EH (cell line): Measurements from ENCODE around the gene GPANK1.

ENCODE experiments used
- DNase-seq: peaks from one replicate; pipeline ENCODE4 v3.0.0-alpha.2; 2015; ENCODE audit warnings: low read depth

GPANK1 gene

DNA sequence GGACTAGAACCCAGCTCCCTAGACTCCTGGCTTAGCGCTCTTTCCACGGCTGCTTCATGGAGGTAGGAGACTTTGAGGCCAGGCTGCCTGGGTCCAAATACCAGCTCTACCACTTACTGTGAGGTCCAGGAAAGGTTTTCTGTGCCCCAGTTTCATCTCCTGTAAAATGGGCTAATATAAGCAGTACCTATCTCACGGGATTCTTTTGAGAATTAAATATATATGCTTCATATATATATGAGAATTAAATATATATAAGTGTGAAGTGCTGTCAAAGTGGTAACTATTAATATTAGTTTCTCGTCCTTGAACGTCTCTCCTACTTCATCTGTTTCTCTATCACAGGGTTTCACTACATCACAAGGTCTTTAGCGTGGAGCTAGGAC lies 26.3 kb upstream of the GPANK1 start:
- no peak for DNase-seq

DNA sequence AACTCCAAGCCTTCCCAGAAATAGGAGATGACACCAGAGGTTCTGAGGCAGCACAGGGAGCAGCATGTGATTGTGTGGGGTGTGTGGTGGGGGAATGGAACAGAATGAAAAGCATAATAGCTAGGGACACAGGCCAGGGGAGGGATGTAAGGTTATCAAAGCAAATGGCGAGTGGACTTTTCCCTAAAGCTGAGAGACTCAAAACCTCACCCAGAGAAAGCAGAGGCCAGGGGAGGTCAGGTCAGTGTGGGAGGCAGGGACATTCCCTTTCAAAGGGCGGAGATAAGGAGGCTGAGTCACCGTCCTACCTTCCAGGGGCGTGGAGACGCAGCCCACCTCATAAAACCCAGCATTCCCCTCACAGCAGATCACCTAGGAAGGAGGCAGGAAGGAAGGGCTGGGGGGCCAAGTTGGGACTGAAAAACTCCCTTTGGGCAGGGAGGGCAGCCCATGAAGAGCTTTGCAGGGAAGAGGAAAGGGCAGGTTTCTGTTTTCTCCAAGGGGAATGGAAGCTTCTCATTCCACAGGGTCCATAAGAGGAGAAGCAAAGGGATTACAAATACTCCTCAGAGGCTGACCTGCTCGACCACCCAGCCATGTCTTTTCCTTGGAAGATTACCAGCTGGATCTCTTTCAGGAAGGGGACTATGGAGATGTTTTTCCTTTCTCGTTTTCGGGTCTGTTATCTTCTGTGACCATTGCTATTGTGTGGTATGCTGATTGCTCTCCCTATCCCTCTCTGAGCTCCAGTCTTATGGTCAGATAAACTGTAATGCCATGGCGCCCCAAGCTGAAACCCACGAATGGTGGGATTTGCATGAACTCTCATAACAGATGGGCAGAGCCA lies 25.7 kb upstream of the GPANK1 start:
- no peak for DNase-seq

DNA sequence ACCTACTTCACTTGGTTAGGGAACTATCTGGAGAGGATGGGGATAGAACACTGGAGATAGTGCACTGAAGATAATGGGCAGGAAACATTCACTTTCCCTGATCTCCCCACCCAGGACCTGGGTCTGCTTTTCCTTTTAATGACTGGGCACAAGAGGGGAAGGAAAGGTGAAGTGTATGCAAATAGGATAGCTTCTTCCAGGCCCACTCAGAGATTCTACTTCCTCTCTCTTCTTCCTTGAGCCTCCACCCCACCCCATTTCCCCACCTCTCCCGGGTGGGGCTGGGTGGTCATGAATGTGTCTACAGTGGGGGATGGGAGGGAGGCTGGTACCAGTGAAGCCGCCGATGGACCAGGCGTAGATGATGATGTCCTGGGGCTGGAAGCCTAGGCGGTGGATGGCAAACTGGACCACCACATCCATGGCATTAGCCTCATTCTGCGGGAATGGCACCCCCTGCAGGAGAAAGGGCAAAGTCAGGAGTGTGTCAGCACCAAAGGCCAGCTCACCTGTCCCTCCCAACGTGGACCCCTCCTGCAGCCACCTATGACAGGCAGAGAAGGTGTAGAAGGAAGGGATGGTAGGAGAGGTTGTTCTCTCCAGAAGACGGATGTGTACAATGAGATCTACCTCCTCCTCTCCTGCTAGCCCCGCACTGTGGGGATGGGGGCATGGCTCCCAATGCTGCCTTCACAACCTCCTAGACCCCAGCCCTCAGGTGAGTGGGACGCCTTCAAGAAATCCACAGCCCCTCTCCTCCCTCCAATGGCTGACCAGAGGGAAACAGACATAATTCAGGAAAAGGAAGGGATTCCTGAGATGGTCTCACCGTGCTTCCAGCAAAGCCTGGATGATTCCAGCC lies 24.7 kb upstream of the GPANK1 start:
- no peak for DNase-seq

DNA sequence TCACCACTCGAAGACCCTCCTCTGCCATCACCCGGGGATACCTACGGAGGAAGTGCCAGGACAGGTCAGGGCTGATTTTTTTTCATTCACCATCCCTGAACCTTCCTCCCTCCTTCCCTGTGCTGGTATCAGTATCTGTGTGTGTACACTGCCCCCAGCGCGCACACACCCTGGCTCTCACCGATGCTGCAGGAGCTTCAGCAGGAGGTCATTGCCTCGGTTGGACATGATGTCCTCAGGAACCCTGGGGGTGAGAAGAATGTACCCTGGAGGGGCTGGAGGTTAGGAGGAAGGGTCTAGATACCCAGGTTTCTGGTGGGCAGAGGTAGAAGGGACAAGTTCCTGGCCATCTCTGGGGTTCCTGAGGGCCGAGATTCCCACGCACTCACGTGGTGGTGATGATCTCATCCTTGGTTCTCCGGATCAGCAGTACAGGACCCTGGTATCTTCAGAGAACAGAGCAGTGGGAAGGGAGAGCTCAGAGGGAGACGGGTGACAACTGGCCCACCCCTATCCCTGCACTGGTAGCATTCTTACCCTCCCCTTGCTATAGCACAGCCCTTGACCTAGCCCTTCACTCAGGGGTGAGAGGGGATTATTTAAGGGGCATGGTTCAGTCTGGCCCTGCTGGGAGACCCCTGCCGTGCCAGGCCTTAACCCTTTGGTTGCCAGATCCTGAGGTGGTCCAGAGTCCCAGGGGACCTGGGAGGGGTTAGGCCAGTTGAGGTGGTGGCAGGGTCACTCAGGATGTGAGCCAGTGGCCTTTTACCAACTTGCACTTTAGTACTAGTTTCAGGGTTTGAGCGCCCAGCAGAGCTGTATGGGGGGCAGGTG lies 23.3 kb upstream of the GPANK1 start:
- DNase-seq, result no peak

DNA sequence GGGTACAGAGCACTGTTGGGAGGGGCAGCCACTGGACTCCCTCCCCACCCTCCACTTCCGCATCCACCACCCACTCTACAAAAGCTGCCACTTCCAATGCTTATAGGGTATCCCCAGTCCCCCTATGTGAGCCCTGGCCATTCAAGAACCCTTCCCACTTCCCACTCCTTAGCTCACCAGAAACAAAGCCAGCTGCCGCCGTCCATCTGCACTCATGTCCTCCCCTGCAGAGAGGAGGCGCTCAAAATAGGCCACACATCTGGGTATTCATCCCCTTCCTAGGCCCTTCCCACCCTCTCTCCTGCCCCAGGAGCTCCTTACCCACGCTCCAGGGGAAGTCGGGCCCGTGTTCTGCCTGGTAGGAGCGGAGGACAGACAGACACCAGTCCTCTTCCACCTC lies 22.5 kb upstream of the GPANK1 start:
- no peak for DNase-seq

DNA sequence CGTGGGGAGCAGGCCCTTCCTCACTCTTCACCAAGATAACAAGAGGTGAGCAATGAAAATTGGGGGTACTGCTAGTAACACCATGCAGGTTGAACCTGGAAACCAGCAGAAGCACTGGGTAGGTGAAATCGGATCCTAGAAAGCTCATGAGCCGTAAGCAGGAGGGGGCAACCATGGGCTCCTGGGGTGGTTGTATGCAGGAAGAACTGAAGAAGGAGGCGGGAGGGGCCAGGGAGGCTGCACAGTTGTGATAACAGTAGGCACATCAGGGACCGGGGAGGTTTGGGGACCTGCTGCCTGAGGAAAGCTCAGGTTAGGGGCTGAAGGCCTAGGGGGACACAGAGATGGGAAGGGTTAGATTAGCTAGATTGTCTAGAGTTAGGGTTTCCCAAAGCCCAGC lies 21.7 kb upstream of the GPANK1 start:
- DNase-seq, result no peak

DNA sequence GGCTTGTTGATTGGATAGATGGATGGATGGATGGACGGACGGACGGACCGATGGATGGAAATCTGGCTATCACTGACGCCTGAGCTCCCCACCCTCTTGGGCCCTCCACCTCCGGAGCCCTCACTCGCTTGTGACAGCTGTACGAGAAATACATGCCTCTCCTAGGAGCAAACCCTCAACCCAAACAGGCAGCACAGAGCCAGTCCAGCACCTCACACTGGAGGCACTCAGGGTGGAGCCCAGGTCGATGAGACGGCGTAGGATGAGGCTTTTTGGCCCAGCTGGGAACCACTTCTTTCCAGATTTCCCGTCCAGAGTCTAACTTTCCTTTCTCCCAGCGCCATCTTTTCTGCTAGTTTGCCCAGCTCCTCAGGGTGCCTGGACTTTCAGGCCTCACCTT lies 18.8 kb upstream of the GPANK1 start:
- DNase-seq, result no peak

DNA sequence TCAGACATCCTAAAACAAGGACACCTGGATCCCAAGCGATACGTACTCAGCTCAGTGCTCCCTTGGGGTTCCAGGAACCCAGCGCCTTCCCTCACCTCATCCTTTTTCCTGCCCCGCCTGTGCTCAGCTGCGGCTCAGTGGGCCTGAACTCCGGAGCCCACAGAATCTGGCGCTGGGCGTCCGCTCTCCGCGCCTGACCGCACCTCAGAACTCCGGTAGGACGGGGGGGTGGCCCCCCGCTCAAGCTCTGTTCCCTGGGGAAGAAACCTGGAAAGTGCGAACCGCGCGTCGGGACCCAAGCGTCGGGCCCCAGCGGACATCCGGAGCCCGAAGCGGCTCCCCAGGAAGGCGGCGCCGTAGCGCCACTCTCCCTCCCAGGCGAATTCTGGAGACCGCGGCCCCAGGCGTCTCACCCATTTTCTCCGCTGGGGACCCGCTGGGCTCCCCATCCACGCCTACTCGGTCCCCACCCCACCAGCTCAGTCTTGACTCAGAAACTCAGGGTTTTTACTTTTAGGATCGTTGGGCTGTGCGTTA lies 16.4 kb upstream of the GPANK1 start:
- peak; percentile 60 for DNase-seq

DNA sequence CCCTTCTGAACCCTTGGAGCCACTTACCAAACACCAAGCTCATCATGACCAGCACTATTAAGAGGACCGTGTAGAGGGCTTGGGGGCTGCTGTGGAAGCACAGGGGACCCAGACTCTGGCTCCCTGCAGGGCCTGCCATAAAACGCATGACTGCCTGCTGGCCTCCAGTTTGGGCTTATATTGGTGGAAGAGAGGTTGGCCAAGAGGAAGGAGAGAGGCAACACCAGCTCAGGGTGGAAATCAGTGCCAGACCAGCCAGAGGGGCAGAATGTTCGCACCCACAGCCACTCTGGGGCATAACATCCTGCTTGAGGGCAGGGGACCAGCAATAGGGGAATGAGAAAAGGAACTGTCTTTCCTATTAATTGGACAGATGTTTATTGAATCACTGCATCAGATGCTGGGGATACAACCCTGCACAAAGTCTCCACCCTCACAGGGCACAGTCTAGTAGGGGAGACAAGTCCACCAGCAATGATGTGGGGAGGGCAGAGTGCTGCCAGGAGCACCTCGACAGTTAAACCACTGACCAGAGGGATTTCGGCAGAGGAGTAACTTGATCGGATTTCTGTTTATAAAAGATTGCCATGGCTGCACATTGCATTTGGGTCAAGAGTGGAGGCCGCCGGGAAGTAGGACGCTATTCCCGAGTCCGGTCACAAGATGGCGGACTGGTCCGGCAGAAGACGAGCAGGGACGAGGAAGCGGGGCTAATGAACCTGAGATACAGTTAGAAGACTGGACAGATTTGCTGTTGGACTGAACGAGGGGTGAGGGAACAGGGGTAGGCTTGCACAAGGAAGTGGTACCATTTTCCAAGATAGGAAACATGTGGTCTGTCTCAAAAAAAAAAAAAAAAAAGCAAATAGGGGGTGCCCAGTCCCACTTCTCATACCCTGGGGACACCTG lies 15.7 kb upstream of the GPANK1 start, which contains the start of gene LY6G5C:
TSS of gene LY6G5C (minus strand) at position 842 of the 909 bp plus-strand sequence. CDS start at position 148, 694 bp downstream.
- DNase-seq, result peak; percentile 90

DNA sequence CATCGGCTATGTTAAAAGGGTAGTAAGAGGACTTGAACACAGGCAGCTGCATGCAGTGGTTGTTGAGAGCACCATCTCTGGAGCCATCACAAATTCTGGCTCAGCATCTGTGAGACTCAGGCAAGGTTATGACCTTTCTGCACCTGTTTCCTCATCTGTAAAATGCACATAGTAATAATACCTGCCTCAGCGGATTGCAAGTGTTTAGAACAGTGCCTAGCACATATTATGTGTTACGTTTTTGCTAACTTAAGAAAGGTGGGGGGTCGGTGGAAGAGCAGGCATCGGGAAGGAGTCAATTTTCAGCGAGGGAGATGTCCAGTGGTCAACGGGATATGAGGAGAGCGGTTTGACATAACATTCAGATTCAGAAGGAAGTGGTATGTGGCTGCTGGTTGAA lies 13.2 kb upstream of the GPANK1 start:
- DNase-seq, result no peak

DNA sequence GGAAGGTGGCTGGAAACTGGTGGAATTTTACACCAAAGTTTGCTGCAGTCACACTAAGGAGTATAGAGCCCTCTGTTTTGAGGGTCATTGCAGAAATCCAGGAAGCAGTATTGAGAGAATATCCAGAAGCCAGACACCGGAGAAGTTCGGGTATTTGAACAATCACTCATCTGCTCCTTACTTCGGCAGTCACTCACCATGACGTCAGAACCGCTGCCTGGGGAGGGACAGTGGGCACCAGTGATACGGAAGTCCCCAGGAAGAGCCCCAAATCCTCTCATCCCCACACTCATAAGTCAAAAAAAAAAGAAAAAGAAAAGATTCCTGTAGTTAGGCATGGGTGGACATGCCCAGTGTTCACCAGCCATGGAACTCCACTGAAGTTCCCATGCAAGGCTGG lies 12.1 kb upstream of the GPANK1 start:
- DNase-seq, result no peak

DNA sequence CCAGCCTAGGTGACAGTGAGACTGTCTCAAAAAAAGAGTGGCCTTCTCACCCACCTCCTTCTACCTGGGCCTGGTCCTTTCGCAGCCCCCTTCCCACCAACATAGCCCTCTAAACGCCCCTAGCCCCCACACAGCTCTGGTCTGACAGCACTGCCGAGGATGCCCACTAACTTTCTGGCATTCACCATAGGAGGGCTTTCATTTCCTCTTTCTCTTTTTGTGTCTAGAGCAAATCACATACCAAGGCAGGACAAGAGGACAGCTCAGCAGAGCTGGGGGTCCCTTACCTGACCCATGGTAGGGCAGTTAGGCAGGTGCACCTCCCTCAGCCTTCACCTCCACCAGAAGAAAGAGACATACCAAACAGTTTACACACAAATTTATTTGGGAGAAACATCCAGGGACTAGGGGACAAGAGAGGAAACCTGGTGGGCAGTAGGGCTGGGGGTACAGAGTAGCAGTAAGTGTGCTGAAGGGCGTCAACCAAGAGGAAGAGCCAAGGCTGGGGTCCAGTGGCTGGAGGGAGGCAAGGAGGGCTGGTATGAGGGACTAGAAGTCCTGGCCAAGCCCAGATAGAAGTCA lies 11.6 kb upstream of the GPANK1 start:
- no peak for DNase-seq

DNA sequence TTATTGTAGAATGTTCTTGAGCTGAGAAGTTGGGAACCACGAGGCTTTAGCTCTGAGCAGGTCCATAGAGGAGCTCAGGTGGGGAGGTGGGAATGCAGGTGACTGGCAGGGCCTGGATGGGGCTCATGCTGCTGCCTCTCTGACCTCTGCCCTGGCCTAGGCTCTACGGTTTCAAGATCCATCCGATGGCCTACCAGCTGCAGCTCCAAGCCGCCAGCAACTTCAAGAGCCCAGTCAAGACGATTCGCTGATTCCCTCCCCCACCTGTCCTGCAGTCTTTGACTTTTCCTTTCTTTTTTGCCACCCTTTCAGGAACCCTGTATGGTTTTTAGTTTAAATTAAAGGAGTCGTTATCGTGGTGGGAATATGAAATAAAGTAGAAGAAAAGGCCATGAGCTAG lies 4.9 kb upstream of the GPANK1 start, which contains the start of gene LY6G5B:
TSS of gene LY6G5B (plus strand) at position 301 of the 400 bp plus-strand sequence. CDS start 975 bp downstream, outside the sequence.
- DNase-seq, result no peak

DNA sequence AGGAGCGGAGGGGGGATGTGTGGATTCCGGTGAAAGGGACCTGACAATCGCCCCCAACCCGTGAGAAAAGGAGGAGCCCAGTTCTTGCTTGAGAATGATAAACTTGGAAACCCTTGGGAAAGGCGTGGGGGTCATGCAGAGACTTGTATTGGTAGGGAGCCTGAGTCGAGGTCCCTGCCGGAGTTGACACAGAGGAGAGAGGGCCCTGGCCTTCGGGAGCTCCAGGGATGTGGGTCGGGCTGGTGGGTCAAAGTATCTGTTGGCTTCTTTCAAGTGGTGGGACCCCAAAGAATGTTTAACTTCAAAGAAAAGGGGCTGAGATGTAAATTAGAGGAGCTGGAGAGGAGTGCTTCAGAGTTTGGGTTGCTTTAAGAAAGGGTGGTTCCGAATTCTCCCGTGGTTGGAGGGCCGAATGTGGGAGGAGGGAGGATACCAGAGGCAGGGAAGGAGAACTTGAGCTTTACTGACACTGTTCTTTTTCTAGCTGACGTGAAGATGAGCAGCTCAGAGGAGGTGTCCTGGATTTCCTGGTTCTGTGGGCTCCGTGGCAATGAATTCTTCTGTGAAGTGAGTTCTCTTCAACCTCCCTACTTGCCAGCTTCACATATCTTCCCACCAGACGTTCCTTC lies 1.7 kb upstream of the GPANK1 start:
- DNase-seq, result peak; percentile 34

DNA sequence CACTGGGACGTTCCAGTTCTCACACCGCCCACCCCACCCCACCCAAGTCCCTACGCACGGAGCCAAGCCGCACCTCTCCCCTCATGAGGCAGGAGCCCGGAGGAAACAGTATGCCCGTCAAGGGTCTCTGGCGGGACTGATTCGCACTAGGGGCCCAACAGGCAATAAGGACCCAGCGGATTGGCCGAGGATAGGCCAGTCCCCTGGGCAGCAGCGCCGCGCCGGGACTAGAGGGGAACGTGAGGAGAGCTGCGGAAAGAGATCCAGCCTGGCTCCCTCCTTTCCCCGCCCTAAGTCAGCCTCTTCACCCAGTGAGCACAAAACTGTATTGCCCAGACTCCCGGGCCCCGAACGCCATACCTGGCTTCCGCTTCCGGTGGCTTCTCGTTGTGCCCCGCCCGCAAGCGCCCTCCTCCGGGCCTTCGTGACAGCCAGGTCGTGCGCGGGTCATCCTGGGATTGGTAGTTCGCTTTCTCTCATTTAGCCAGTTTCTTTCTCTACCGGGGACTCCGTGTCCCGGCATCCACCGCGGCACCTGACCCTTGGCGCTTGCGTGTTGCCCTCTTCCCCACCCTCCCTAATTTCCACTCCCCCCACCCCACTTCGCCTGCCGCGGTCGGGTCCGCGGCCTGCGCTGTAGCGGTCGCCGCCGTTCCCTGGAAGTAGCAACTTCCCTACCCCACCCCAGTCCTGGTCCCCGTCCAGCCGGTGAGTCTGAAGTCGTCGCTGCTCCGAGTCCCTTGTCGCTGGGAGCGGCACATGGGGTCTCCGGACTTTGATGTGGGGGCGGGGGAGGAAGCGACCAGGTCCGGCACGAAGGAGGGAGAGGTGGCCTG lies 922 bp upstream of the GPANK1 start, which contains the start of gene CSNK2B:
TSS of gene CSNK2B (plus strand) at position 580 of the 836 bp plus-strand sequence. CDS start 752 bp downstream, outside the sequence.
- DNase-seq, result peak; percentile 98

DNA sequence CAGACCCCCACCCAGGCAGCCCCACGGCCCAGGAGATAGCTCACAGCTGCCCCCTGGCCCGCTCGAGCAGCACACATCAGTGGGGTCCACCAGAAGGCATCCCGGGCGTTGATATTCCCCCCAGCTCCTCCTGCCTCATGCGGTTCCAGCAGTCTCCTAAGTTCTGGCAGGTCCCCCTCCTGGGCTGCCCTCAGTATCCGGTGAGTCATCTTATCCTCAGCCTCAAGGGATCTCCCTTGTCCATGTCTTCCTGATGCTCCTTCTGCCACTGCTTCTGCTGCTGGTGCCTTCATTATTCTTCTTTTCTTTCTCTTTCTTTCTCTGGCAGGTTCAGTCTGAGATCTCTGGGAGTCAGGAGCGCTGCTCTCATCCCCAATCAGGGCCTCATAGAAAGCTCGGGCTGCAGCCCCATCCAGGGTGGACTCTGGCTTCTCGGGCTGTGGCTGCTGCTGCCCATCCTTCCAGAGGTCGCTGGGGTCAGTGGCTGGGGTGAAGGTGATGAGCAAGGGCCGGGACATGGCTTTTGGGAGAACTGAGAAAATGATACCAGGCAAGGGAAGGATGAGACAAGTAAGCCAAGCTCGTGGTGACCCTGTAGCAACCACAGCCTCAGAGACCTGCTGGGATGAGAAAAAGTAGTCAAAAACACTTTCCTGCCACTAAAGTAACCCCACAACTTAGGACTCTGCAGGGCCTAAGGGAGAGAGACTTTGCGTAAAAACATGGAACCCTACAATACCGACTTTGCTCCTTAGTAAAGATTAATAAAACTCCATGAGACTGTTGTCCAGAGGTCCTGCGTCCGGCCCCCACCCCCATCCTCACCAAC lies 622 bp downstream of the GPANK1 start:
- peak; percentile 89 for DNase-seq

DNA sequence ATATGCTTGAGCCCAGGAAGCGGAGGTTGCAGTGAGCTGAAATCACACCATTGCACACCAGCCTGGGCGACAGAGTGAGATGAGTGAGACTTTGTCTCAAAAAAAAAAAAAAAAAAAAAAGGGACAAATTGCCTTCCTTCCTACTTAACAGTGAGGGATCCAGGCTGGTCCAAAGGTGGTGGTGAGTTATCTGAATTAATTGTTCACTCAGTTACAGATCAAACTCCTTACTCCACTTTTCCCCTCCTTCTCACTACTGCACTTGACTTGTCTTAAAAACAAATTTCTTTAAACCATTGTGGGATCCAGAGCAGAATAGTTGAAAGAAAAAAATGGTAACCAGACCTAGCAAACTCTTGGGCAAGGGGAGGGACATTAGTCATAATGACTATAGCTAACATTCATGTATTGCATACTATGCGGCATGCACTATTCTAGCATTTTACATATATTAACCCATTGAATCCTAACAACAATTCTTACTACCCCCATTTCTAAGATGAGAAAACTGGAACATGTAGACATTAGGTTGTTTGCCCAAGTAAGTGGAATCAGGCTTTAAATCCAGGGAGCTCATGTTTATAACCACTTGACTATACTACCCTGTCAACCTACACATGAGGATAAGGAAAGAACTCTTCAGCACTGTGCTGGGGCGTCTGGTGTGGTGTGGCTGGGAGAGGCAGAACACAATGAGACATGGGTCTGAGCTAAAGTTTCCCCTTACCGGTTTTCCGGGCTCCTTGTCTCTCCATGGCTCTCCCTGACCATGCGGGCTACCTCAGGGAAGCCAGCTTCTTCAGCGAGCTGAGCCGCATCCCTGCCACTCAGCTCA lies 1.5 kb downstream of the GPANK1 start:
- peak; percentile 23 for DNase-seq
